ENCODE data around the gene RASGRF2.

DNA sequence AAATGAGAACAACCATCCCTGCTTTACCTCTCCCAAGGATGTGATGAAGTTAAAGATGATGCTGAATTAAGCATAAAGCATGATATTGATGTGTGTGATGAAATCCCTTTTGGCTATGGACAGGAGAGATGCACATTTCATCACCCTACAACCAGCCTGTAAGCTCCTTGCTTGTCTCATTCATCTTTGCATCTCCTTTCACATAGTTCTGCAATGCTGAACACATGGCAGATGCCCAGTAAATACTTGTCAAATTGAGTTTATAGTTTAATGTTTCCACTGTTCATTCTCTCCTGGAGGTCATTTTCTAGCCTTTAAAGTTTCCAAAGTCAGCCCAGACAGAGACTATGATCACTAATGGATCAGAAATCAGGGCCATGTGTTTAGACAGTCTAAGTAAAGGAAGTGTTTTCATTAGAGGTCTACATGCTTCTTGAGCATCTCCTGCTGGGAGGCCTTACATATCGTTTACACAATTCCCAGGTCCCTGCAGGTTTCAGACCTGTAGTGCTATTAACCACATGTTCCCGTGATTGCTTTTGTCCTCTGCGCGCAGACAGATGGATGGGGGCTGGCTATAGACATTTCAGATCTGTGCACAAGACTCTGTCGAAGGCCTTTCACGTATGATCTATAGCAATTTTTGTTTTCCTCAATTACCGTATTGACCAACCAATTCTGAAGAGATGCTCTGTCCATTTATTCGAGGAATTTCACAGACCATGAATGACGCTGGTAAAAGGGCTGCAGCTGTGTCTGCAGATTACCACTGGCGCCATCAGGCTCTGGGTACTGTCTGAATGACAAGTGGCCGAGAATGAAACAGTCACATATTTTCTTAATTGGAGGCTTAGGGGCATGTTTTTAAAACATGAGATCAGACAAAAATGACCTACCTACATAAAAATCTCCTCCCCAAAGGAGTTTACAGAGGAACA is 223.9 kb downstream of the RASGRF2 start:
- TF ChIP-seq, protein P1, sequence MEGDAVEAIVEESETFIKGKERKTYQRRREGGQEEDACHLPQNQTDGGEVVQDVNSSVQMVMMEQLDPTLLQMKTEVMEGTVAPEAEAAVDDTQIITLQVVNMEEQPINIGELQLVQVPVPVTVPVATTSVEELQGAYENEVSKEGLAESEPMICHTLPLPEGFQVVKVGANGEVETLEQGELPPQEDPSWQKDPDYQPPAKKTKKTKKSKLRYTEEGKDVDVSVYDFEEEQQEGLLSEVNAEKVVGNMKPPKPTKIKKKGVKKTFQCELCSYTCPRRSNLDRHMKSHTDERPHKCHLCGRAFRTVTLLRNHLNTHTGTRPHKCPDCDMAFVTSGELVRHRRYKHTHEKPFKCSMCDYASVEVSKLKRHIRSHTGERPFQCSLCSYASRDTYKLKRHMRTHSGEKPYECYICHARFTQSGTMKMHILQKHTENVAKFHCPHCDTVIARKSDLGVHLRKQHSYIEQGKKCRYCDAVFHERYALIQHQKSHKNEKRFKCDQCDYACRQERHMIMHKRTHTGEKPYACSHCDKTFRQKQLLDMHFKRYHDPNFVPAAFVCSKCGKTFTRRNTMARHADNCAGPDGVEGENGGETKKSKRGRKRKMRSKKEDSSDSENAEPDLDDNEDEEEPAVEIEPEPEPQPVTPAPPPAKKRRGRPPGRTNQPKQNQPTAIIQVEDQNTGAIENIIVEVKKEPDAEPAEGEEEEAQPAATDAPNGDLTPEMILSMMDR (IDR thresholded peaks at IDR 0.05; ENCODE audit: control extremely low read depth in 1 of 3, insufficient read depth in 1 of 3, low read depth in 1 of 3, low read length in 3 of 3), result no peak
- no peak for TF ChIP-seq JUN (IDR thresholded peaks at IDR 0.05; ENCODE audit: low read depth, low read length)
- TF ChIP-seq POLR2A (IDR thresholded peaks at IDR 0.05; ENCODE audit: control extremely low read depth in 1 of 2, low read depth in 2 of 2, low read length in 2 of 2), result no peak
- no peak for TF ChIP-seq EZH2 (IDR thresholded peaks at IDR 0.05; ENCODE audit: low read depth, low read length, severe bottlenecking)
- TF ChIP-seq SP2 (IDR thresholded peaks at IDR 0.05; ENCODE audit: low read length), result no peak
- no peak for TF ChIP-seq MAFK (IDR thresholded peaks at IDR 0.05; ENCODE audit: low read depth, low read length)
- no peak for TF ChIP-seq RAD21 (IDR thresholded peaks at IDR 0.05 in 1 of 2, conservative IDR thresholded peaks at IDR 0.05 in 1 of 2; ENCODE audit: low read depth in 2 of 2, low read length in 2 of 2)
- TF ChIP-seq EP300 (IDR thresholded peaks at IDR 0.05; ENCODE audit: borderline replicate concordance in 1 of 2, low read depth in 2 of 2, low read length in 2 of 2), result no peak
- no peak for TF ChIP-seq CBX5 (IDR thresholded peaks at IDR 0.05; ENCODE audit: low read depth, low read length)

All from H1 (cell line).